Transverse colon (tissue), 4 donors: Measurements from ENCODE around the gene CR1L.
"Not testable (repeated sequence)": the region's sequence is repeated elsewhere in the genome, so short reads cannot be mapped to it uniquely, and the experiment has no call there.

Source experiments
- EP300 ChIP-seq: sonication (generic); formaldehyde crosslinking; IDR thresholded peaks from one replicate; pipeline ENCODE4 v1.6.1; 2017; ENCODE audit warnings: antibody characterized with exemption, low read depth
- POLR2A ChIP-seq: fragments of 450-650 bp; IDR thresholded peaks from one replicate; pipeline ENCODE4 v1.6.1; 2016; ENCODE audit warnings: antibody characterized with exemption, mild to moderate bottlenecking, moderate library complexity
- POLR2AphosphoS5 ChIP-seq, 3 donors: sonication (generic); formaldehyde crosslinking; IDR thresholded peaks; one replicate each; pipeline ENCODE4 v1.6.1; 2016; ENCODE audit warnings: antibody characterized with exemption in 3 of 3
- TF ChIP-seq, protein P1 (sequence below), 5 experiments: fragments of 200-600 bp in 3 of 5; fragments of 450-650 bp in 2 of 5; sonication (generic) in 3 of 5; IDR thresholded peaks; 1 replicate in 2 of 5; 2 replicates in 3 of 5; pipeline ENCODE4 v1.5.1; 2016 to 2017; ENCODE audit warnings: antibody characterized with exemption in 5 of 5, inconsistent platforms in 3 of 5, mild to moderate bottlenecking in 2 of 5, moderate library complexity in 1 of 5

- TF ChIP-seq, protein P1, sequence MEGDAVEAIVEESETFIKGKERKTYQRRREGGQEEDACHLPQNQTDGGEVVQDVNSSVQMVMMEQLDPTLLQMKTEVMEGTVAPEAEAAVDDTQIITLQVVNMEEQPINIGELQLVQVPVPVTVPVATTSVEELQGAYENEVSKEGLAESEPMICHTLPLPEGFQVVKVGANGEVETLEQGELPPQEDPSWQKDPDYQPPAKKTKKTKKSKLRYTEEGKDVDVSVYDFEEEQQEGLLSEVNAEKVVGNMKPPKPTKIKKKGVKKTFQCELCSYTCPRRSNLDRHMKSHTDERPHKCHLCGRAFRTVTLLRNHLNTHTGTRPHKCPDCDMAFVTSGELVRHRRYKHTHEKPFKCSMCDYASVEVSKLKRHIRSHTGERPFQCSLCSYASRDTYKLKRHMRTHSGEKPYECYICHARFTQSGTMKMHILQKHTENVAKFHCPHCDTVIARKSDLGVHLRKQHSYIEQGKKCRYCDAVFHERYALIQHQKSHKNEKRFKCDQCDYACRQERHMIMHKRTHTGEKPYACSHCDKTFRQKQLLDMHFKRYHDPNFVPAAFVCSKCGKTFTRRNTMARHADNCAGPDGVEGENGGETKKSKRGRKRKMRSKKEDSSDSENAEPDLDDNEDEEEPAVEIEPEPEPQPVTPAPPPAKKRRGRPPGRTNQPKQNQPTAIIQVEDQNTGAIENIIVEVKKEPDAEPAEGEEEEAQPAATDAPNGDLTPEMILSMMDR (IDR thresholded peaks at IDR 0.05): not testable (repeated sequence)
- not testable (repeated sequence) for TF ChIP-seq POLR2A; POLR2AphosphoS5 (IDR thresholded peaks at IDR 0.05); EP300
These were observed 106.5 kb downstream of the CR1L start for GRCh38 chr1:207751463-207751789.
